Measurements from ENCODE around the gene GTF2E1.

Gene GTF2E1

DNA sequence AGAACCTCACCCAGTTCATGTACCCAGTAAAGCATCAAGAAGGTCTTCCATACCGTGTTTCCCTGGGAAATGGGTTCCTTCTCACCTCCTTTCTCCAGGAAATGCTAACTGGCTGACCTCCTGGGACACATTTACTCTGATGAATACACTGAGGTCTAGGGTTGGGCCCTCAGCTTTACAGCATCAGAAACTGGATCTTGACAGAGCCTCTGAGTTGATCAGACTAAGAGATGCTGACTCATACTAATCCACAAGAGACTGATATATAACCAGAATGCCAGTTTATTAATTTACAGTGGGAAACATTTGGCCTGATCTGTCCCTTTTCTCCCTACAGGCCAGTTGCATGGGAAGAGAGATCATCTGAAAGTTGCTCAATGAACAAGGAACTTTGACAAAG is 55.8 kb downstream of the GTF2E1 start:
- Mint-ChIP-seq H3K9me3 (no peaks in the 10 kb centered on the region), H3K36me3 (ENCODE audit: low read depth) (no peaks in the 10 kb centered on the region), H3K4me1 (ENCODE audit: low read depth) (no peaks in the 10 kb centered on the region), H3K27ac (no peak overlapping the region), H3K4me3 (no peak overlapping the region), H3K27me3 (no peaks in the 10 kb centered on the region)
- no peak for DNase-seq

GRCh38 chr3:120800625-120801024 is 58.1 kb downstream of the GTF2E1 start:
- no peaks in the 10 kb centered on the region for H3K36me3 Mint-ChIP-seq (ENCODE audit: low read depth)
- H3K27ac Mint-ChIP-seq = no peak overlapping the region
- no peak for DNase-seq
- H3K27me3 Mint-ChIP-seq = no peaks in the 10 kb centered on the region
- H3K4me1 Mint-ChIP-seq (ENCODE audit: low read depth) = no peaks in the 10 kb centered on the region
- H3K4me3 Mint-ChIP-seq = no peak overlapping the region
- H3K9me3 Mint-ChIP-seq = no peaks in the 10 kb centered on the region

GRCh38 chr3:120801484-120801883 is 58.9 kb downstream of the GTF2E1 start:
- Mint-ChIP-seq H3K27ac (no peak overlapping the region), H3K27me3 (no peaks in the 10 kb centered on the region), H3K4me1 (ENCODE audit: low read depth) (no peaks in the 10 kb centered on the region), H3K36me3 (ENCODE audit: low read depth) (no peaks in the 10 kb centered on the region), H3K9me3 (no peaks in the 10 kb centered on the region), H3K4me3 (no peak overlapping the region)
- DNase-seq = no peak

- Mint-ChIP-seq H3K9me3 (no peaks in the 10 kb centered on the region), H3K36me3 (ENCODE audit: low read depth) (no peaks in the 10 kb centered on the region), H3K4me3 (no peak overlapping the region), H3K27me3 (no peaks in the 10 kb centered on the region), H3K27ac (no peak overlapping the region), H3K4me1 (ENCODE audit: low read depth) (no peaks in the 10 kb centered on the region)
- DNase-seq = no peak
Measured at GRCh38 chr3:120802916-120803315, 60.4 kb downstream of the GTF2E1 start.

- no peaks in the 10 kb centered on the region for H3K36me3 Mint-ChIP-seq (ENCODE audit: low read depth)
- H3K27ac Mint-ChIP-seq = no peak overlapping the region
- no peak overlapping the region for H3K4me3 Mint-ChIP-seq
- no peaks in the 10 kb centered on the region for H3K9me3 Mint-ChIP-seq
- no peak for DNase-seq
- peaks cover 33% of the 10 kb centered on the region for H3K27me3 Mint-ChIP-seq
- H3K4me1 Mint-ChIP-seq (ENCODE audit: low read depth) = no peaks in the 10 kb centered on the region
Measured at GRCh38 chr3:120816728-120817127, 74.2 kb downstream of the GTF2E1 start.

- Mint-ChIP-seq H3K9me3 (no peaks in the 10 kb centered on the region), H3K4me3 (no peak overlapping the region), H3K36me3 (ENCODE audit: low read depth) (no peaks in the 10 kb centered on the region), H3K27me3 (peaks cover 22% of the 10 kb centered on the region), H3K27ac (no peak overlapping the region), H3K4me1 (ENCODE audit: low read depth) (no peaks in the 10 kb centered on the region)
- no peak for DNase-seq
Measured at GRCh38 chr3:120820748-120821147, 78.2 kb downstream of the GTF2E1 start.

- Mint-ChIP-seq H3K27me3 (peaks cover 22% of the 10 kb centered on the region), H3K9me3 (no peaks in the 10 kb centered on the region), H3K4me3 (no peak overlapping the region), H3K27ac (no peak overlapping the region), H3K4me1 (ENCODE audit: low read depth) (no peaks in the 10 kb centered on the region), H3K36me3 (ENCODE audit: low read depth) (no peaks in the 10 kb centered on the region)
- no peak for DNase-seq
Measured at GRCh38 chr3:120821426-120821825, 78.9 kb downstream of the GTF2E1 start.

GRCh38 chr3:120823156-120823555 is 80.6 kb downstream of the GTF2E1 start:
- no peak for DNase-seq
- Mint-ChIP-seq H3K9me3 (no peaks in the 10 kb centered on the region), H3K27me3 (peaks cover 18% of the 10 kb centered on the region), H3K4me3 (no peak overlapping the region), H3K4me1 (ENCODE audit: low read depth) (no peaks in the 10 kb centered on the region), H3K27ac (no peak overlapping the region), H3K36me3 (ENCODE audit: low read depth) (no peaks in the 10 kb centered on the region)

GRCh38 chr3:120824613-120825012 is 82.1 kb downstream of the GTF2E1 start:
- Mint-ChIP-seq H3K9me3 (no peaks in the 10 kb centered on the region), H3K27me3 (peaks cover 13% of the 10 kb centered on the region), H3K27ac (no peak overlapping the region), H3K4me3 (no peak overlapping the region), H3K36me3 (ENCODE audit: low read depth) (no peaks in the 10 kb centered on the region), H3K4me1 (ENCODE audit: low read depth) (no peaks in the 10 kb centered on the region)
- no peak for DNase-seq

GRCh38 chr3:120828796-120829195 is 86.3 kb downstream of the GTF2E1 start:
- Mint-ChIP-seq H3K36me3 (ENCODE audit: low read depth) (no peaks in the 10 kb centered on the region), H3K9me3 (no peaks in the 10 kb centered on the region), H3K4me3 (no peak overlapping the region), H3K4me1 (ENCODE audit: low read depth) (no peaks in the 10 kb centered on the region), H3K27ac (no peak overlapping the region), H3K27me3 (peaks cover 9% of the 10 kb centered on the region)
- no peak for DNase-seq

GRCh38 chr3:120831066-120831465 is 88.5 kb downstream of the GTF2E1 start:
- Mint-ChIP-seq H3K9me3 (no peaks in the 10 kb centered on the region), H3K27ac (no peak overlapping the region), H3K27me3 (peaks cover 12% of the 10 kb centered on the region), H3K4me3 (no peak overlapping the region), H3K36me3 (ENCODE audit: low read depth) (no peaks in the 10 kb centered on the region), H3K4me1 (ENCODE audit: low read depth) (no peaks in the 10 kb centered on the region)
- DNase-seq = no peak

All from activated T-cell treated with anti-CD3 and anti-CD28 coated beads, Interleukin-2, amount 50 U/mL, for 24 hours (primary cell).